Sigmoid colon (tissue), 7 donors: ENCODE data around the gene PEA15. TPM values are rescaled to one million over a fixed set of nuclear protein-coding genes. Genes with fewer than 3 reads are reported as not detected.

Source experiments
- DNase-seq: peaks from one replicate; pipeline ENCODE4 v3.0.0-alpha.2; 2019
- H3K27ac ChIP-seq, 4 donors: fragments of 200-600 bp; sonication (generic); one replicate each; pipeline ENCODE4 v1.5.1; 2016 to 2019; ENCODE audit warnings: mild to moderate bottlenecking in 1 of 4
- H3K27me3 ChIP-seq, 3 donors: fragments of 200-600 bp; sonication (generic); one replicate each; pipeline ENCODE4 v1.5.1; 2019; ENCODE audit warnings: mild to moderate bottlenecking in 1 of 3
- H3K36me3 ChIP-seq, 4 donors: fragments of 200-600 bp; sonication (generic); one replicate each; pipeline ENCODE4 v1.5.1; 2016 to 2019
- H3K4me1 ChIP-seq, 4 donors: fragments of 200-600 bp; sonication (generic); one replicate each; pipeline ENCODE4 v1.5.1; 2017 to 2019
- H3K4me3 ChIP-seq, 4 donors: fragments of 200-600 bp; sonication (generic); one replicate each; pipeline ENCODE4 v1.5.1; 2017 to 2019; ENCODE audit warnings: mild to moderate bottlenecking in 2 of 4, moderate library complexity in 1 of 4
- H3K9me3 ChIP-seq, 4 donors: fragments of 200-600 bp in 3 of 4; sonication (generic) in 3 of 4; one replicate each; pipeline versions ENCODE4 v1.5.1 to v1.6.1; 2013 to 2019
- EP300 ChIP-seq, 4 donors: sonication (generic); formaldehyde crosslinking; IDR thresholded peaks; one replicate each; pipeline ENCODE4 v1.6.1; 2017; ENCODE audit warnings: antibody characterized with exemption in 4 of 4
- POLR2A ChIP-seq, 2 donors: fragments of 450-650 bp; IDR thresholded peaks; one replicate each; pipeline ENCODE4 v1.6.1; 2016; ENCODE audit warnings: antibody characterized with exemption in 2 of 2, mild to moderate bottlenecking in 2 of 2, moderate library complexity in 2 of 2
- POLR2AphosphoS5 ChIP-seq, 4 donors: sonication (generic); formaldehyde crosslinking; IDR thresholded peaks; one replicate each; pipeline ENCODE4 v1.6.1; 2017; ENCODE audit warnings: antibody characterized with exemption in 4 of 4
- WGBS, 2 donors: extraction: QIAGEN DNeasy Blood & Tissue Kit; methylation state at CpG; one replicate each; pipeline ENCODE4 v1.1.7; 2013; 5-methylcytosine and 5-hydroxymethylcytosine counted together
- intact Hi-C: fragments of 100-400 bp; cut with DNase I; formaldehyde crosslinking; loops from one replicate; pipeline ENCODE4 v1.15.1; 2023
- polyA plus RNA-seq, 3 donors: library from polyadenylated mRNA; stranded (reverse); fragments of 200-250 nt; gene quantifications; one replicate each; pipeline ENCODE4 v1.2.3, GENCODE V29; 2013
- total RNA-seq, 4 donors: library from RNA; depleted of rRNA; stranded (reverse); fragments of >200 nt; gene quantifications; one replicate each; pipeline ENCODE4 v1.1.0, GENCODE V29; 2016
- TF ChIP-seq, protein P1 (sequence below), 4 experiments: fragments of 450-650 bp in 3 of 4; fragments of 200-600 bp in 1 of 4; IDR thresholded peaks; one replicate each; pipeline ENCODE4 v1.5.1; 2016 to 2019; ENCODE audit warnings: antibody characterized with exemption in 4 of 4, mild to moderate bottlenecking in 3 of 4, moderate library complexity in 2 of 4
- donor health status: healthy with polysubstance abuse.
- donor health status: Bipolar disorder and iron deficiency.
- donor health status: healthy.

Gene PEA15
- total and polyA plus RNA-seq, 7 donors = 42.5 to 126 (median 98.5) TPM

GRCh38 chr1:160186729-160187128, 18.5 kb upstream of the PEA15 start:
- Histone ChIP-seq H3K9me3 (no peaks in the 10 kb centered on the region), H3K4me1 (peaks cover 0 to 22% (median 17%) of the 10 kb centered on the region in 4 donors), H3K4me3 (no peak overlapping the region), H3K36me3 (no peaks in the 10 kb centered on the region), H3K27ac (no peak overlapping the region), H3K27me3 (no peaks in the 10 kb centered on the region)
- WGBS, 2 donors = 75 to 77% methylated on average over 2 of the region's 2 CpGs
- intact Hi-C loops = no loop called here
- TF ChIP-seq EP300 (IDR thresholded peaks at IDR 0.05) (no peak), POLR2AphosphoS5 (IDR thresholded peaks at IDR 0.05) (no peak), POLR2A (IDR thresholded peaks at IDR 0.05) (no peak)
- TF ChIP-seq, protein P1, sequence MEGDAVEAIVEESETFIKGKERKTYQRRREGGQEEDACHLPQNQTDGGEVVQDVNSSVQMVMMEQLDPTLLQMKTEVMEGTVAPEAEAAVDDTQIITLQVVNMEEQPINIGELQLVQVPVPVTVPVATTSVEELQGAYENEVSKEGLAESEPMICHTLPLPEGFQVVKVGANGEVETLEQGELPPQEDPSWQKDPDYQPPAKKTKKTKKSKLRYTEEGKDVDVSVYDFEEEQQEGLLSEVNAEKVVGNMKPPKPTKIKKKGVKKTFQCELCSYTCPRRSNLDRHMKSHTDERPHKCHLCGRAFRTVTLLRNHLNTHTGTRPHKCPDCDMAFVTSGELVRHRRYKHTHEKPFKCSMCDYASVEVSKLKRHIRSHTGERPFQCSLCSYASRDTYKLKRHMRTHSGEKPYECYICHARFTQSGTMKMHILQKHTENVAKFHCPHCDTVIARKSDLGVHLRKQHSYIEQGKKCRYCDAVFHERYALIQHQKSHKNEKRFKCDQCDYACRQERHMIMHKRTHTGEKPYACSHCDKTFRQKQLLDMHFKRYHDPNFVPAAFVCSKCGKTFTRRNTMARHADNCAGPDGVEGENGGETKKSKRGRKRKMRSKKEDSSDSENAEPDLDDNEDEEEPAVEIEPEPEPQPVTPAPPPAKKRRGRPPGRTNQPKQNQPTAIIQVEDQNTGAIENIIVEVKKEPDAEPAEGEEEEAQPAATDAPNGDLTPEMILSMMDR (IDR thresholded peaks at IDR 0.05) = no peak
- no peak for DNase-seq

DNA sequence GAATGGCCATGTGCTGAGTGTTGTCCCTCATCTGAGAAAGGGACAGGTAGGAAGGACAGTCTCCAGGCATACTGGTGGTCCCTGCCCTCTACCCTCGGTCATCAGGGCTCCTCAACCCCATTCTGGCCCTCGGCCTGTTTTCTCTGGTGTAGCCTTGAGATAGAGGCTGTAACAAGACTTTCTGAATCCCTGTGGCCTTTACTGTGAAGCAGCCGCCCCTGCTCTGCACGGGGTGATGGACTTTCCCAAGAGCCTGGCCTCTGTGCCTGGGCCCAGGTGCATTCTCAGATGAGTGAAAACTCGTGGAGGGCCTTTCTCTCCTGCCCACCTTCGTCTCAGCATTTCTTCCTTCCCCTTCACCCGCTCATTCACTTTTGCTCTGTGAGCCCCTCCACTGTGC, 17.8 kb upstream of the PEA15 start:
- DNase-seq = no peak
- no peaks in the 10 kb centered on the region for H3K27me3 ChIP-seq
- no peaks in the 10 kb centered on the region for H3K9me3 ChIP-seq
- peaks cover 0 to 26% (median 18%) of the 10 kb centered on the region in 4 donors for H3K4me1 ChIP-seq
- intact Hi-C loops = no loop called here
- H3K36me3 ChIP-seq = no peaks in the 10 kb centered on the region
- 75 to 87% methylated on average over 7 of the region's 7 CpGs for WGBS, 2 donors
- TF ChIP-seq POLR2AphosphoS5 (IDR thresholded peaks at IDR 0.05) = no peak
- TF ChIP-seq EP300 (IDR thresholded peaks at IDR 0.05) = no peak
- H3K27ac ChIP-seq = no peak overlapping the region
- H3K4me3 ChIP-seq = no peak overlapping the region

DNA sequence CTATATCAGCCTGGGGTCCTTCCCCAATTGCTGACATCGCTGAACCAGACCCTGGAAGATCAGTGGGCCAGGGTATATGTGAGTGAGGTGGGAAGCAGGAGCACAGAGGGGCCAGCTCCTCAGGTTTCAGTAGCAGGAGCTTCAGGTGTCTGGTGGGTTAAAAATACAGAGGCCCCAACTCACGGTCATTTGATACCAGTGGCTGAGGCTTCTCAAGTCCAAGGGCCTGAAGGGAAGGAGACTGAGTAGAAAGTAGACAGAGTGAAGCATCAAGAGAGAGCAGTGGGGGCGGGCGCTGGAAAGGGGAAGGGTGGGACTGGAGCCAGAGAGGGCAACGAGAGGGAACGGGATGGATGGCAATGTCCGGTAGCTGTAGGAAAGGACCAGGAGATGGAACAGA, 16.8 kb upstream of the PEA15 start:
- H3K4me1 ChIP-seq = peaks cover 0 to 35% (median 28%) of the 10 kb centered on the region in 4 donors
- H3K27me3 ChIP-seq = no peaks in the 10 kb centered on the region
- intact Hi-C loops = no loop called here
- no peaks in the 10 kb centered on the region for H3K36me3 ChIP-seq
- 87 to 91% methylated on average over 7 of the region's 7 CpGs for WGBS, 2 donors
- H3K4me3 ChIP-seq = no peak overlapping the region
- H3K27ac ChIP-seq = no peak overlapping the region
- no peak for TF ChIP-seq POLR2AphosphoS5 (IDR thresholded peaks at IDR 0.05)
- no peak for TF ChIP-seq EP300 (IDR thresholded peaks at IDR 0.05)
- TF ChIP-seq, protein P1 (IDR thresholded peaks at IDR 0.05) = no peak
- TF ChIP-seq POLR2A (IDR thresholded peaks at IDR 0.05) = no peak
- DNase-seq = no peak
- H3K9me3 ChIP-seq = no peaks in the 10 kb centered on the region

GRCh38 chr1:160189649-160190625, 15.2 kb upstream of the PEA15 start, which contains the start of gene CASQ1:
CASQ1 (plus strand) TSS chr1:160190575; CDS start chr1:160190752, 177 bp downstream.
- WGBS, 2 donors = 64 to 80% methylated on average over 15 of the region's 15 CpGs
- intact Hi-C loops = no loop called here
- no peak within 1 kb of the TSS for H3K4me3 ChIP-seq

More at GRCh38 chr1:160189649-160190625, 15.2 kb upstream of the PEA15 start, which contains the start of gene CASQ1:
- no peaks in the 10 kb centered on the region for H3K9me3 ChIP-seq
- no peaks in the 10 kb centered on the region for H3K27me3 ChIP-seq
- DNase-seq = peak; percentile 79
- peaks cover 0 to 37% (median 31%) of the 10 kb centered on the region in 4 donors for H3K4me1 ChIP-seq
- H3K36me3 ChIP-seq = no peaks in the 10 kb centered on the region
- H3K27ac ChIP-seq = peak within 1 kb of the TSS in 2 of 4 donors; percentile 2 to 56
- no peak for TF ChIP-seq POLR2A (IDR thresholded peaks at IDR 0.05)
- TF ChIP-seq POLR2AphosphoS5 (IDR thresholded peaks at IDR 0.05) = no peak
- no peak for TF ChIP-seq EP300 (IDR thresholded peaks at IDR 0.05)
- TF ChIP-seq, protein P1 (IDR thresholded peaks at IDR 0.05) = no peak
